Left kidney (tissue), 2 donors: ENCODE results near the gene GLRX. TPM values are rescaled to one million over a fixed set of nuclear protein-coding genes. Genes with fewer than 3 reads are reported as not detected.
"Not testable (repeated sequence)": the region's sequence is repeated elsewhere in the genome, so short reads cannot be mapped to it uniquely, and the experiment has no call there.

ENCODE experiments used
- DNase-seq: peaks from one replicate; pipeline ENCODE4 v3.0.0-alpha.2; 2013
- polyA plus RNA-seq: library from polyadenylated mRNA; unstranded; fragments of 120-200 nt; gene quantifications from one replicate; pipeline ENCODE4 v1.2.1, GENCODE V29; 2013; ENCODE audit not compliant: insufficient read length

The GLRX gene
- polyA plus RNA-seq, 1 donor, result 59.1 TPM

DNA sequence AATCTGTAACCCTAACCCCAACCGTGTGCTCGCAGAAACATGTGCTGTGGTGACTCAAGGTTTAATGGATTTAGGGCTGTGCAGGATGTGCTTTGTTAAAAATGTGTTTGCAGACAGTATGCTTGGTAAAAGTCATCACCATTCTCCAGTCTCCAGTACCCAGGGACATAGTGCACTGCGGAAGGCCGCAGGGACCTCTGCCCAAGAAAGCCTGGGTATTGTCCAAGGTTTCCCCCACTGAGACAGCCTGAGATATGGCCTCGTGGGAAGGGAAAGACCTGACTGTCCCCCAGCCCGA lies 11.5 kb downstream of the GLRX start:
- not testable (repeated sequence) for DNase-seq

- no peak for DNase-seq
Observed at GRCh38 chr5:95810305-95811125, 12.0 kb downstream of the GLRX start.

DNA sequence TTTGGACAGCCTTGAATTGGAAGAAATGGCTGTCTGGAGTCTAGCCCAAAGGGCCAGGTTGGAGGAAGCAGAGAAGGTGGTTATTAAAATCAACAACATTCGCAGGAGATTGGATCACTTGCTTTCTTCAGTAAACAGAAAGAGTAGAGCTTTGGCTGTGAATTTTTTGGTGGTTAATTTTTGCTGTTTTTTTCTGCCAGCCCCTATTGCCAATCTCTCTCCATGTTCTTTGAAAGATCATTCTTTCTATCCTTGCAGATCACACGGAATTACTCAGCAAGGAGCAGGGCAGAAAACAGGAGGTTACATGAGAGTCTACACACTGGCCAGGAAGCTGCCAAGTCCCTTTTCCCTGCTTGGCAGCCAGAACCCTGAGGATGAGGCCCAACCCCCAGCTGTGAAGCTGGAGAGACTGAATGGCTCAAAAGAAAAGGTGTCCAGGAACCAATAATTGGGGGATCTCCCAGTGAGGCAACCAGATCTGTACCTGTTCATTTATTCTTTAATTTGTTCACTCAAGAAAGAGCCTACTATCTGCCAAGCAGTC lies 13.0 kb downstream of the GLRX start:
- DNase-seq, result no peak

GRCh38 chr5:95808686-95809413 lies 13.7 kb downstream of the GLRX start:
- peak; percentile 36 for DNase-seq

DNA sequence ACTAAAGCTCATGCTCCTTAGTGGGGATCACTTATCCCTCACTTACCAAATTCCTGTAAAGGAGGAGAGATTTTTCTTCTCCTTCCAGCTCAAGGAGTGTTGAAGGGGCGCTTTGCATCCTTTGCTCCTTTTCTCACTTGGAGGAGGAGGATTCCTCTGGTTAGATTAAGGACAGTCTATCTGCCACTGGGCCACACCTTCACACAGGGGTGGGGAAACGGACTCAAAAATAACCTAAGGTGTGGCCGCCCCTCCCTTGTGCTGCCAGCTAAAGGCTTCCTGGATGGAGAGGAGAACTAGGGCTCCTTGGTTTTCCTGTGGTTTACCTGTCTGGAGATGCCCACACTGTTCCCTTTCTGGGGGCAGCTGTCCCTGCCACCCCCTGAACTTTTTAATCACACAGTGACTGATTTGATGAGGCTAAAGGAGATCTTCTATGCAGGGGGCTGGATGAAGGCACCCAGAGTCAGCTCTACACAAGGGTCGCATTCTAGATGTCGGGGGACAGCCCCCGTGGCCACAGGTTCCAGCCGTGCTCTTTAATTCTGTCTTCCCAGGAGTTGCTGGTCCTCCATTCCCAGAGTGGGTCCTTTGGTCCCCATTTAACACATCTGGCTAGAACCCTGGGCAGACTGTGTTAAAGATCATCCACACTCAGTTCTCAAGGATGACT lies 14.4 kb downstream of the GLRX start:
- DNase-seq, result no peak

- DNase-seq, result no peak
Observed at GRCh38 chr5:95806687-95807086, 15.8 kb downstream of the GLRX start.

GRCh38 chr5:95804736-95805539 lies 17.6 kb downstream of the GLRX start:
- DNase-seq, result no peak

- no peak for DNase-seq
Observed at GRCh38 chr5:95803271-95804148, 19.0 kb downstream of the GLRX start.

- DNase-seq, result no peak
Observed at GRCh38 chr5:95801961-95802360, 20.6 kb downstream of the GLRX start.

- no peak for DNase-seq
Observed at GRCh38 chr5:95801532-95801931, 21.0 kb downstream of the GLRX start.

- no peak for DNase-seq
Observed at GRCh38 chr5:95800553-95800952, 22.0 kb downstream of the GLRX start.

DNA sequence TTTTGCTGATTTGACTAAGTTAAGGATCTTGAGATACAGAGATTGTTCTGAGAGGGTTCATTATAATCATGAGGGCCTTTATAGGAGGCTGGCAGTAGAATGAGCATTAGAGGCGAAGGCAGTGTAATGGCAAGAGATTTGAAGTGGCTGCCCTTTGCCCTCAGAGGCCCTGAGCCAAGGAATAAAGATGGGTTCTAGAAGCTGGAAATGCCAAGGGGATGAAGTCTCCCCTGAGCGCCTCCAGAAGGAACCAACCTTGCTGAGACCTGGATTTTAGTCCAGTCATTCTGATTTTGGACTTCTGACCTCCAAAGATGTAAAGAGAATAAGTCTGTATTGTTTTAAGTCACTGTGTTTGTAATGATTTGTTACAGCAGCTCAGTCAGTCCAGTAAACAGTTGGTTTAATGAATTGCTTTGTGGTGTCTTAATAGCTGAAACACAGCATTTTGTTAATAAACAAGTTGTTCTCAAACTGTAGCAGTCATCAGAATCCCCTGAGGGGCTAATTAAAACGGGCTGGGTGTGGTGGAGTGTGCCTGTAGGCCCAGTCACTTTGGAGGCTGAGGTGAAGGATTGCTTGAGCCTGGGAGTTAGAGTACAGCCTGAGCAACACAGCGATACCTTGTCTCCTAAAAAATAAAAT lies 23.2 kb downstream of the GLRX start:
- no peak for DNase-seq

DNA sequence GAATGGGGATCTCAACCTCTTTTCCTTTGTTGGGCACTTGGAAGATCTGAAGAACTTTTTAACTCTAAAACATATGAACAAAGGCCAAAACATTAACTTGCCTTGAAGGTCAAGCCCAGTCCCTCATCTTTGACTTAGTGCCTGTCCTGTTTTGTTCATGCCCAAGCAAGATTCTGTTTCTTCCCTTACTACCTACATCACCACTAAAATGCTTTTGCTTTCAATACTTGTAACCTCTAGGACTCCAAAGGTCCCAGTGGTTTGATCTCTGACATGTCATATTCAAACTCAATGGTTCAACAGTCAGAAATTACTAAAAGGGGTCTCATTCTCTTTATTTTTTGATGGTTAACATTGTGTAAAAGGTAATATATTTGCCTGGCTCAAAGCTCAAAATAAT lies 24.0 kb downstream of the GLRX start:
- no peak for DNase-seq

- no peak for DNase-seq
Observed at GRCh38 chr5:95798048-95798447, 24.5 kb downstream of the GLRX start.

GRCh38 chr5:95797301-95797700 lies 25.2 kb downstream of the GLRX start:
- no peak for DNase-seq

DNA sequence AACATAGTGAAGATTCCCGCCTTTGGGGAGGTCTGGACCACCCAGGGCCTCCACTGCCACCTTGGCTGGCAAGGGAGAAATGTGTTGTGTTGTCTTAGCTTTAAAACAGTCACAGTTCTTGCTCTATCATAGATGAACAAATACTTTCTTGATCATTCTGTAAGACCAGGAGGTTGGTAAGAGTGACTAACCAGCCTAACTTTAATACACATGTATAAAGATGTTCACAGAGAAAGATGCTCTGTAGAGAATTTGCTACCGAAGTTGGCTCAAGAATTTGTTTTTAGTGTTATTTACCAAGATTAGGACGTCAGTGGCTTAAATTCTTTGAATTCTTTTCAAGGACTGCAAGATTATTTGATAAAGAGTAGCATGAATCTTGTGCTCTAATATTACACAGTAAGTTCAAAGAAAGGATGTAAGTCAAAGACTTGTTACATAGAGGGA lies 28.4 kb downstream of the GLRX start:
- no peak for DNase-seq

GRCh38 chr5:95791751-95792150 lies 30.8 kb downstream of the GLRX start:
- DNase-seq, result no peak

- DNase-seq, result no peak
Observed at GRCh38 chr5:95788493-95788892, 34.0 kb downstream of the GLRX start.

DNA sequence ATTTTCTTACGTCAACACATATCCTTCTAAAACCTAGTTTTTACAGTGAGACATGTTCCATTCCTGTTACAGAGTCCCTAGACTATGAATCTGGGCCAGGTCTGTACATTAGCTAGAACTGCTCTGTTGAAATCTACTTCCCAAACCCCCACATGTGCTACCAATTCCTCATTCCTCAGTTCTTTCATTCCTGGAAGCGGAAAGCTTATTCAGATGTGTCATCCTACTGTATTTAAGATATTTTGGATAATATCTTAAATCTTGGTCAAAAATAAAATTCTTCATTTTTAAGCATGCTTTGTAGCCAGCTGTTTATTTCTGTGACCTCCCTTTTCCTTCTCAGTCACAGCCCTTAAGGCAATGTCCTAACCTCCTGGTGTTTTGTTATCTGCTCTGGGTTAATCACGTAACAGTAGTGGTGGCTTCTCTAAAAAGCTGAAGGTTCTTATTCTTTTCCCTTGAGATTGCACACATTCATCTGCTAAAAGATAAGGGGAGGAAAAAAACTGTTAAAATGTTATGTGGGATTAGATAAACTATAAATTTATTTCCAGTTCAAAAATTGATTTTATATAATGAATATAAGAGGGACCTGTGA lies 35.6 kb downstream of the GLRX start:
- no peak for DNase-seq
